ENCODE results near the gene NIT2. TPM values are rescaled to one million over a fixed set of nuclear protein-coding genes. Genes with fewer than 3 reads are reported as not detected.

Gene NIT2
- total and polyA plus RNA-seq, 10 of the 15 experiments (the other 5 are each of a cell fraction or from before 2014, with no cell fraction given): 49.3 to 215 (median 76.4) TPM

- no peak for TF ChIP-seq MLLT1 (IDR thresholded peaks at IDR 0.05)
- no peak for TF ChIP-seq BCLAF1 (IDR thresholded peaks at IDR 0.05)
- TF ChIP-seq BHLHE40 (IDR thresholded peaks at IDR 0.05; ENCODE audit: borderline replicate concordance in 1 of 2, low read depth in 2 of 2, low read length in 1 of 2): no peak
- no peak for TF ChIP-seq LARP7 (IDR thresholded peaks at IDR 0.05)
- TF ChIP-seq ZNF592 (IDR thresholded peaks at IDR 0.05): no peak
Observed at GRCh38 chr3:100386437-100387074, 52.0 kb downstream of the NIT2 start (continued).
